Stromal cell of bone marrow (primary cell): Measurements from ENCODE around the gene TMEM253.

ENCODE experiments used
- DNase-seq: peaks from one replicate; pipeline ENCODE4 v3.0.0-alpha.2; 2012; ENCODE audit warnings: low read depth

The TMEM253 gene

GRCh38 chr14:21090940-21091663, 9.8 kb upstream of the TMEM253 start:
- DNase-seq, result no peak

GRCh38 chr14:21091821-21092272, 9.0 kb upstream of the TMEM253 start:
- DNase-seq, result no peak

GRCh38 chr14:21092273-21093011, 8.4 kb upstream of the TMEM253 start:
- no peak for DNase-seq

- DNase-seq, result no peak
Observed at GRCh38 chr14:21093018-21093417, 7.8 kb upstream of the TMEM253 start.

GRCh38 chr14:21093769-21094681, 6.8 kb upstream of the TMEM253 start:
- DNase-seq, result no peak

- no peak for DNase-seq
Observed at GRCh38 chr14:21095430-21096205, 5.2 kb upstream of the TMEM253 start.

GRCh38 chr14:21096438-21096837, 4.4 kb upstream of the TMEM253 start:
- DNase-seq, result no peak

GRCh38 chr14:21096978-21097635, 3.8 kb upstream of the TMEM253 start:
- DNase-seq, result no peak

- no peak for DNase-seq
Observed at GRCh38 chr14:21097636-21098075, 3.2 kb upstream of the TMEM253 start.

GRCh38 chr14:21098076-21098891, 2.6 kb upstream of the TMEM253 start, which contains the start of gene ZNF219:
Gene ZNF219 (minus strand): TSS chr14:21098655. CDS start chr14:21093591, 5,064 bp downstream.
- peak; percentile 18 for DNase-seq

GRCh38 chr14:21098892-21099595, 1.8 kb upstream of the TMEM253 start:
- DNase-seq, result no peak

- DNase-seq, result no peak
Observed at GRCh38 chr14:21099596-21099985, 1.3 kb upstream of the TMEM253 start.

GRCh38 chr14:21101802-21102413, 1.0 kb downstream of the TMEM253 start:
- DNase-seq, result no peak

GRCh38 chr14:21102521-21103410, 1.9 kb downstream of the TMEM253 start:
- DNase-seq, result no peak

GRCh38 chr14:21103411-21103709, 2.5 kb downstream of the TMEM253 start:
- no peak for DNase-seq

- peak; percentile 94 for DNase-seq
Observed at GRCh38 chr14:21103710-21104447, 3.0 kb downstream of the TMEM253 start.

GRCh38 chr14:21104448-21105060, 3.7 kb downstream of the TMEM253 start:
- DNase-seq, result peak; percentile 68
